Keratinocyte (primary cell): ENCODE results near the gene TMTC2. TPM values are rescaled to one million over a fixed set of nuclear protein-coding genes. Genes with fewer than 3 reads are reported as not detected.

ENCODE experiments used
- DNase-seq: peaks from one replicate; pipeline ENCODE4 v3.0.0-alpha.2; 2011; ENCODE audit warnings: low read depth, missing footprints, low spot score
- FAIRE-seq: peaks from 2 replicates; lab custom pipeline; 2011; peaks lifted over from hg19 to GRCh38; lab: Jason Lieb, UNC
- H2AFZ ChIP-seq: 2 replicates; pipeline ENCODE4 v1.6.0; 2012; ENCODE audit warnings: low read length, control low read depth, inconsistent platforms; ENCODE audit not compliant: control insufficient read depth
- H3K27ac ChIP-seq: 2 replicates; pipeline ENCODE4 v1.5.1; 2011; ENCODE audit warnings: low read length; ENCODE audit not compliant: control insufficient read depth, insufficient read depth
- H3K27me3 ChIP-seq: 3 replicates; pipeline ENCODE4 v1.6.0; 2011; ENCODE audit warnings: low read length; ENCODE audit not compliant: control insufficient read depth, insufficient read depth; ENCODE audit errors: extremely low read depth
- H3K36me3 ChIP-seq, 2 experiments: 2 replicates in 1 of 2; 3 replicates in 1 of 2; pipeline ENCODE4 v1.5.1; 2011; ENCODE audit warnings: low read length in 2 of 2, mild to moderate bottlenecking in 1 of 2; ENCODE audit not compliant: control insufficient read depth in 2 of 2, insufficient read depth in 2 of 2; ENCODE audit errors: extremely low read depth in 1 of 2
- H3K4me1 ChIP-seq: 3 replicates; pipeline ENCODE4 v1.5.1; 2011; ENCODE audit warnings: low read length; ENCODE audit not compliant: control insufficient read depth, insufficient read depth; ENCODE audit errors: extremely low read depth
- H3K4me2 ChIP-seq: 3 replicates; pipeline ENCODE4 v1.6.0; 2011; ENCODE audit warnings: low read depth, low read length; ENCODE audit not compliant: control insufficient read depth, insufficient read depth; ENCODE audit errors: extremely low read depth
- H3K4me3 ChIP-seq, 3 experiments: fragments of 200-600 bp in 1 of 3; sonication (generic) in 1 of 3; 2 replicates in 2 of 3; 3 replicates in 1 of 3; pipeline ENCODE4 v1.5.1; 2011 to 2016; ENCODE audit warnings: low read length in 3 of 3, mild to moderate bottlenecking in 3 of 3, control low read depth in 2 of 3, inconsistent platforms in 1 of 3, low read depth in 1 of 3, mixed read lengths in 1 of 3, mixed run types in 1 of 3, moderate library complexity in 1 of 3; ENCODE audit not compliant: control insufficient read depth in 2 of 3, insufficient read depth in 2 of 3; ENCODE audit errors: extremely low read depth in 1 of 3
- H3K79me2 ChIP-seq: 2 replicates; pipeline ENCODE4 v1.6.0; 2012; ENCODE audit warnings: low read length; ENCODE audit not compliant: control insufficient read depth, insufficient read depth
- H3K9ac ChIP-seq: 3 replicates; pipeline ENCODE4 v1.6.0; 2011; ENCODE audit warnings: low read length; ENCODE audit not compliant: control insufficient read depth, insufficient read depth; ENCODE audit errors: extremely low read depth
- H3K9me1 ChIP-seq: 3 replicates; pipeline ENCODE4 v1.6.0; 2011; ENCODE audit warnings: low read length; ENCODE audit not compliant: control insufficient read depth, insufficient read depth; ENCODE audit errors: extremely low read depth
- H3K9me3 ChIP-seq: 2 replicates; pipeline ENCODE4 v1.5.1; 2012; ENCODE audit warnings: low read depth, low read length; ENCODE audit not compliant: control insufficient read depth
- H4K20me1 ChIP-seq: 3 replicates; pipeline ENCODE4 v1.6.0; 2011; ENCODE audit warnings: low read length; ENCODE audit not compliant: control insufficient read depth, insufficient read depth; ENCODE audit errors: extremely low read depth
- CTCF ChIP-seq, 3 experiments: IDR thresholded peaks in 1 of 3; conservative IDR thresholded peaks in 1 of 3; optimal IDR thresholded peaks in 1 of 3; 2 replicates in 2 of 3; 3 replicates in 1 of 3; pipeline versions ENCODE3 to v1.5.1; 2011; ENCODE audit warnings: low read length in 3 of 3, mild to moderate bottlenecking in 3 of 3, moderate library complexity in 2 of 3, control low read depth in 1 of 3, inconsistent platforms in 1 of 3; ENCODE audit not compliant: insufficient read depth in 2 of 3; ENCODE audit errors: extremely low read depth in 1 of 3
- EZH2 ChIP-seq: IDR thresholded peaks from one replicate; pipeline ENCODE4 v1.6.1; 2012; ENCODE audit warnings: inconsistent platforms, mild to moderate bottlenecking, low read length, moderate library complexity
- dilution Hi-C: fragments of 300-500 bp; cut with MboI; formaldehyde crosslinking; loops from one replicate; pipeline ENCODE4 v1.7.0; 2020; ENCODE audit warnings: low sequenced_read_pairs; ENCODE audit not compliant: extremely low pct_ligation_motif_present
- polyA plus RNA-seq, 5 experiments: library from polyadenylated mRNA; depleted of rRNA in 3 of 5; stranded (reverse) in 3 of 5; stranded (forward) in 1 of 5; unstranded in 1 of 5; fragments of >200 nt; gene quantifications; 1 replicate in 1 of 5; 2 replicates in 3 of 5; 3 replicates in 1 of 5; pipeline versions ENCODE4 v1.2.1 to v1.2.3, GENCODE V29; 2011 to 2012; ENCODE audit warnings: missing spikeins in 2 of 5, low read depth in 1 of 5, low replicate concordance in 1 of 5

Gene TMTC2
- polyA plus RNA-seq, 1 donor (not counting 4 experiments of a cell fraction or from before 2014, with no cell fraction given), result 3.8 TPM

- no peaks in the 10 kb centered on the region for H4K20me1 ChIP-seq
- H3K27me3 ChIP-seq, result no peaks in the 10 kb centered on the region
- H3K27ac ChIP-seq, result no peak overlapping the region
- H3K4me3 ChIP-seq, result no peak overlapping the region
- TF ChIP-seq CTCF (optimal IDR thresholded peaks at IDR 0.05 in 1 of 3, IDR thresholded peaks at IDR 0.05 in 1 of 3, conservative IDR thresholded peaks at IDR 0.05 in 1 of 3; ENCODE audit: extremely low read depth in 1 of 3, insufficient read depth in 2 of 3, low read length in 3 of 3), result no peak
- no peak for TF ChIP-seq EZH2
- no peak for DNase-seq
- dilution Hi-C loops, result no loop called here
- H3K9me3 ChIP-seq, result no peaks in the 10 kb centered on the region
- H2AFZ ChIP-seq, result no peak overlapping the region
- no peak for FAIRE-seq
- H3K4me2 ChIP-seq, result no peak overlapping the region
- H3K36me3 ChIP-seq, result no peaks in the 10 kb centered on the region
- H3K9ac ChIP-seq, result no peak overlapping the region
- H3K79me2 ChIP-seq, result no peaks in the 10 kb centered on the region
- H3K4me1 ChIP-seq, result no peaks in the 10 kb centered on the region
- no peaks in the 10 kb centered on the region for H3K9me1 ChIP-seq
Measured at GRCh38 chr12:82874945-82875344, 188.2 kb downstream of the TMTC2 start.

- no peaks in the 10 kb centered on the region for H3K9me3 ChIP-seq
- no peaks in the 10 kb centered on the region for H3K9me1 ChIP-seq
- no peak overlapping the region for H3K4me3 ChIP-seq
- H3K27ac ChIP-seq, result no peak overlapping the region
- no peaks in the 10 kb centered on the region for H3K27me3 ChIP-seq
- H3K4me1 ChIP-seq, result no peaks in the 10 kb centered on the region
- no peaks in the 10 kb centered on the region for H3K36me3 ChIP-seq
- FAIRE-seq, result no peak
- no peak overlapping the region for H2AFZ ChIP-seq
- no peak for TF ChIP-seq CTCF (optimal IDR thresholded peaks at IDR 0.05 in 1 of 3, IDR thresholded peaks at IDR 0.05 in 1 of 3, conservative IDR thresholded peaks at IDR 0.05 in 1 of 3; ENCODE audit: extremely low read depth in 1 of 3, insufficient read depth in 2 of 3, low read length in 3 of 3)
- no peak for TF ChIP-seq EZH2
- dilution Hi-C loops, result no loop called here
- no peaks in the 10 kb centered on the region for H3K79me2 ChIP-seq
- no peak overlapping the region for H3K9ac ChIP-seq
- H3K4me2 ChIP-seq, result no peak overlapping the region
- H4K20me1 ChIP-seq, result no peaks in the 10 kb centered on the region
- DNase-seq, result no peak
Measured at GRCh38 chr12:82876075-82876474, 189.4 kb downstream of the TMTC2 start.
